ENCODE results near the gene MAPRE3. TPM values are rescaled to one million over a fixed set of nuclear protein-coding genes. Genes with fewer than 3 reads are reported as not detected.

The MAPRE3 gene
- total and polyA plus RNA-seq, 9 of the 15 experiments (the other 6 are each of a cell fraction or from before 2014, with no cell fraction given) = 0.70 to 43.2 (median 12.6) TPM

GRCh38 chr2:27003857-27004256, 33.4 kb downstream of the MAPRE3 start (continued):
- TF ChIP-seq ZBTB17 (CRISPR knock-in tag; IDR thresholded peaks at IDR 0.05) (no peak), SPI1 (IDR thresholded peaks at IDR 0.05; ENCODE audit: borderline replicate concordance, low read depth, low read length) (peak; percentile 65), THAP7 (CRISPR knock-in tag; IDR thresholded peaks at IDR 0.05) (no peak), HDGF (IDR thresholded peaks at IDR 0.05) (no peak), HNRNPLL (IDR thresholded peaks at IDR 0.05; ENCODE audit: low read depth, low read length, poor library complexity, severe bottlenecking) (no peak), ZNF75A (CRISPR knock-in tag; IDR thresholded peaks at IDR 0.05) (no peak), RCOR1 (IDR thresholded peaks at IDR 0.05; ENCODE audit: borderline replicate concordance in 1 of 2, low read depth in 2 of 2, low read length in 2 of 2) (no peak), ZKSCAN8 (CRISPR knock-in tag; IDR thresholded peaks at IDR 0.05) (no peak), CREB3L1 (IDR thresholded peaks at IDR 0.05; ENCODE audit: borderline replicate concordance, low read depth) (no peak), RFX1 (IDR thresholded peaks at IDR 0.05) (no peak), ZNF785 (CRISPR knock-in tag; IDR thresholded peaks at IDR 0.05) (no peak), MED1 (CRISPR knock-in tag; IDR thresholded peaks at IDR 0.05; ENCODE audit: borderline replicate concordance) (no peak), GMEB1 (CRISPR knock-in tag; IDR thresholded peaks at IDR 0.05) (no peak), U2AF2 (optimal IDR thresholded peaks at IDR 0.05; ENCODE audit: low read depth, low read length) (no peak), SREBF1 (IDR thresholded peaks at IDR 0.05; ENCODE audit: borderline replicate concordance, low read depth, low read length) (no peak), ELF2 (CRISPR knock-in tag; IDR thresholded peaks at IDR 0.05) (no peak), KAT7 (CRISPR knock-in tag; IDR thresholded peaks at IDR 0.05; ENCODE audit: borderline replicate concordance) (no peak), ATF6 (CRISPR knock-in tag; IDR thresholded peaks at IDR 0.05) (no peak), ARID2 (IDR thresholded peaks at IDR 0.05) (no peak), MCM7 (IDR thresholded peaks at IDR 0.05) (no peak), CBX1 (IDR thresholded peaks at IDR 0.05; ENCODE audit: low read depth) (no peak), ZNF766 (CRISPR knock-in tag; conservative IDR thresholded peaks at IDR 0.05) (peak; percentile 53; the same call in 1 of the 2 replicates), ZNF740 (CRISPR knock-in tag; IDR thresholded peaks at IDR 0.05) (no peak), ZNF740 (tag; IDR thresholded peaks at IDR 0.05) (0 out of 4 replicates have a peak, but pooled peaks of 1 of the 2 experiments have one; percentile 22), NFRKB (IDR thresholded peaks at IDR 0.05; ENCODE audit: low read depth) (no peak)

Data from K562 (cell line).